Fibroblast of lung (primary cell): ENCODE measurements around the gene TLR6.

ENCODE experiments used
- CTCF ChIP-seq, 2 donors: IDR thresholded peaks in 1 of 2; conservative IDR thresholded peaks in 1 of 2; 1 replicate in 1 of 2; 2 replicates in 1 of 2; pipeline ENCODE4 v1.5.1; 2011 to 2012; ENCODE audit warnings: low read length in 2 of 2, control low read depth in 1 of 2, inconsistent platforms in 1 of 2, low read depth in 1 of 2, mild to moderate bottlenecking in 1 of 2
- EZH2 ChIP-seq: IDR thresholded peaks from 2 replicates; pipeline ENCODE4 v1.5.1; 2012; ENCODE audit warnings: low read length, control low read depth, mild to moderate bottlenecking; ENCODE audit errors: missing control alignments

DNA sequence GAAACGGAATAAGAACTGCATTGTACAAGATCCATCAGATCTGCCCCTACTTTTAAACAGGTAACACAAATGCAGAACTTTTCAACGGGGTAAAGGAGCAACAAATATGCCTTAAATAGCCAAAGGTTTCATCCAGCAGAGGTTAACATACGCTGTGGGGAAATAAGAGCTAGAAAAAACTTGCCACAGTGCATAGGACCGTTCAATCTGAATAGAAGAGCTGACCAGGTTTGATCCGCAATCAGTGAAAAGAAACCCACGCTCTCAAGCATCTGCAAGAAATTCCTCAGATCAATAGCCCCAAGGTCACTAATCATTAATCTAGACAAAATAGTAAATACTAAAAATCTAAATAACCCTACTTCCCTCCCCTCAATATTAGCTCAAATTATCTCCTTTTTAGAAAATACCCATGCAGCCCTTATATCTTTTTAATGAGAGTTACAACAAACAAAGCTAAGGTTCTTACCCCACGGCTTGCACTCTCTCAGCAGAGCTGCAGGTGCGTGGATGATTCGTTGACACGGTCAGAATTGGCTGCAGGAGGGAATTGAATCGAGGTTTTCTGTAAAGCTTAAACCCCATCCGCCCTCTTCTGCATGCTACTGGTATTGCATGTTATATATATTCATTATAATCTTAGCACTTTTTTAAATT, 74.0 kb downstream of the TLR6 start, which contains the start of gene TLR10:
- TF ChIP-seq CTCF (conservative IDR thresholded peaks at IDR 0.05 in 1 of 2, IDR thresholded peaks at IDR 0.05 in 1 of 2; ENCODE audit: low read depth in 1 of 2, low read length in 2 of 2), result peak; percentile 43 to 62
- TF ChIP-seq EZH2, result no peak
